Duodenal mucosa (tissue), 2 donors: Measurements from ENCODE around the gene TNFAIP8.

Source experiments
- H3K27ac ChIP-seq: one replicate; pipeline ENCODE4 v1.7.0; 2013; ENCODE audit warnings: low read depth, low read length
- H3K27me3 ChIP-seq, 2 donors: one replicate each; pipeline ENCODE4 v1.7.0; 2013; ENCODE audit warnings: low read length in 2 of 2, control low read depth in 1 of 2; ENCODE audit not compliant: insufficient read depth in 2 of 2, control insufficient read depth in 1 of 2
- H3K36me3 ChIP-seq, 2 donors: one replicate each; pipeline ENCODE4 v1.7.0; 2013; ENCODE audit warnings: low read length in 2 of 2, control low read depth in 1 of 2; ENCODE audit not compliant: insufficient read depth in 2 of 2, control insufficient read depth in 1 of 2
- H3K4me1 ChIP-seq, 2 donors: one replicate each; pipeline ENCODE4 v1.7.0; 2013; ENCODE audit warnings: low read length in 2 of 2, control low read depth in 1 of 2; ENCODE audit not compliant: insufficient read depth in 2 of 2, control insufficient read depth in 1 of 2
- H3K4me3 ChIP-seq, 2 donors: one replicate each; pipeline ENCODE4 v1.7.0; 2013; ENCODE audit warnings: low read length in 2 of 2, low read depth in 1 of 2
- H3K9ac ChIP-seq, 2 donors: one replicate each; pipeline ENCODE4 v1.7.0; 2013; ENCODE audit warnings: low read length in 2 of 2, low read depth in 1 of 2
- H3K9me3 ChIP-seq, 2 donors: one replicate each; pipeline ENCODE4 v1.7.0; 2013; ENCODE audit warnings: low read length in 2 of 2, control low read depth in 1 of 2; ENCODE audit not compliant: control insufficient read depth in 1 of 2

Gene TNFAIP8

DNA sequence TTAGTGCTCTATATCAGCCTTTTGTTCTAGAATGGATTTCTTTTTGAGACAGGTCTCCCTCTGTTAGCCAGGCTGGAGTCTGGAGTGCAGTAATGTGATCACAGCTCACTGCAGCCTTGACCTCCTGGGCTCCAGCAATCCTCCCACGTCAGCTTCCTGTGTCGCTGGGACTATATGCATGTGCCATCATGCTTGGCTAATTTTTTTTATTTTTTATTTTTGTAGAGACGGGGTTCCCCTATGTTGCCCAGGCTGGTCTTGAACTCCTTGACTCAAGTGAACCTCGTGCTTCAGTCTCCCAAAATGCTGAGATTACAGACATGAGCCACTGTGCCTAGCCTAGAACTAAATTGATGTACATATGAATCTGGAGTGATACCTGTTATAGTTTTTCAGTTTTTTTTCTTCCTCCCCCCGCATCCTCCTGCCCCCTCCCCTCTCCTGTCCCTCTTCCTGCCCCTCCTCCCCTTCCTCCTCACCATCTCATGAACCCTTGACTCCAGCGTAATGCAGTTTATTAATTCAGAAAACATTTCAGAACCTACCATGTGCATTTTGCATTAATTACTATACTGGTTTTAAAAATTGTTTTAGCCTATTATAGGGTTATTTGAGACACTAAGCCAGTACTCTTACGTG, 37.4 kb upstream of the TNFAIP8 start:
- Histone ChIP-seq H3K4me1 (peaks cover 6 to 18% of the 10 kb centered on the region in 2 donors), H3K9me3 (no peaks in the 10 kb centered on the region), H3K27ac (no peak overlapping the region)

DNA sequence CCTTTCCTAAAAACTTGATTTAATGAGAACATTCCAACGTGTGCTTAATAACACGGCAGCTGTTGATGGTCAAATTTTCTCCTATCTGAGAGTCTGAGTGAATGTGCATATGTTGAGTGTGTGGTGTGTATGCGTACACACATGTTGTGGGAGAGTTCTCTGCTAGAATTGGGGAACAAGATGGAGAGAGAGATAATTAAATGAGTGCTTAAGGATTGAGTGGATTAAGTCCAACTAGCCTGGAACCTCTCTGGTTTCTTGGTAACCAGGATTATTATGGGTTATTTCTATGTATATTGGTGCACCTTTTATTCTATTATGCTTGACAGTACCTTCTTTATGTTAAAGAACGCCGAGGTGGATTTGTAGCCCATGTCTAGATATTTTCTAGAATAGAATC, 36.4 kb upstream of the TNFAIP8 start:
- Histone ChIP-seq H3K9me3 (no peaks in the 10 kb centered on the region), H3K4me1 (peaks cover 8 to 11% of the 10 kb centered on the region in 2 donors), H3K36me3 (no peaks in the 10 kb centered on the region), H3K27ac (no peak overlapping the region), H3K27me3 (no peaks in the 10 kb centered on the region), H3K4me3 (no peak overlapping the region), H3K9ac (no peak overlapping the region)

More for the DNA sequence above, 37.4 kb upstream of the TNFAIP8 start:
- H3K9ac ChIP-seq = no peak overlapping the region
- no peaks in the 10 kb centered on the region for H3K27me3 ChIP-seq
- H3K36me3 ChIP-seq = no peaks in the 10 kb centered on the region
- no peak overlapping the region for H3K4me3 ChIP-seq

DNA sequence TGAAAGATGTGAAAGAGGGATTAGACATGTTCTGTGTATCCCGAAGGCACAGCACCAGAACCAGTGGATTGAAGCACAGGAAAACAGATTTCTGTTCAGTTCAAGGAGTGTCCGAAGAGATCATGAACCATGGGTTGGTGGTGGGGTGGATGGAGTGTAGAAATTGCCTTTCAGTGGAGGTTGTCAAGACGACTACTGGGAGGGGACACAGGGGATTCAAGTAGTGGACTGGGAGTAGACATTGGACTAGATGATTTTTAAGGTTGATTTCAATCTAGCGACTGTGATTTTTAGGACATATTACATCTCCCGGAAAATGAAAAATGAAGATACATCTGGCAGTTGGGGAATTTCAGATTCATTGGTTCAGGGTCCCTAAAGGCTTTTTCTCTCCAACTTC, 35.9 kb upstream of the TNFAIP8 start:
- Histone ChIP-seq H3K27me3 (no peaks in the 10 kb centered on the region), H3K4me3 (no peak overlapping the region), H3K27ac (no peak overlapping the region), H3K36me3 (no peaks in the 10 kb centered on the region), H3K9me3 (no peaks in the 10 kb centered on the region), H3K9ac (no peak overlapping the region), H3K4me1 (peaks cover 10 to 11% of the 10 kb centered on the region in 2 donors)

DNA sequence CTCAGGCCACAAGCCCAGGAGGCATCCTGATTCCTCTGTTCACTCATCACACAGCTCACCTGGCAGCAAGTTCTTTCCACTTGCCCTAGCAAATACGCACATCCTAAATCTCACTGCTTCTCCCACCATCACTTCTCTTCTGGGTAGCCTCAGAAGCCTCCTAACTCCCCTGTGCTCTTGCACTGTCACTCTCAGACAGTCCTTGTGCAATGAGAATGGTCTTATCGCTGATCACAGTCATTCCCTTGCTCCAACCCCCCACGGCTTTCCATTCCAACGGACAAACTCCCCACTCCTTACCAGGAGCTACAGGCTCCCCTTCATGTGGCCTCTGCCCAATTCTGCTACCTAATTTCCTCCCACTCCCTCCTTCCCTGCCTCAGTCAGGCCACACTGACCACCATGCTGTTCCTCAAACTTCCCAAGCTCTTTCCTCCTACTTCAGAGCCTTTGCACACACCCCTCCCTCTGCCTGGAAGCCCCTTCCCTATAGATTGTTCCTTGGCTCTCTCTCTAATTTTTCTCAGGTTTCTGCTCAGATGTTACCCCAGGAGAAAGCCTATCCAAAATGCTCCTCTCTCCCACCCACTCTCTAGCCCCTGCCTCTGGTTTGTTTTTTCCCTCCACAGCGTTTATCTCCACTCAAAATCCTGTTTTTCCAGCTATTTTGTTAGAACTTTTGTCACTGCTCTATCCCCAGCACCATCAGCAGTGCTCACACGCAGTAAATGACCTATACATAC, 34.1 kb upstream of the TNFAIP8 start:
- Histone ChIP-seq H3K9me3 (no peaks in the 10 kb centered on the region), H3K4me3 (no peak overlapping the region), H3K4me1 (peaks cover 5 to 13% of the 10 kb centered on the region in 2 donors), H3K36me3 (no peaks in the 10 kb centered on the region), H3K27me3 (no peaks in the 10 kb centered on the region), H3K9ac (no peak overlapping the region), H3K27ac (no peak overlapping the region)

DNA sequence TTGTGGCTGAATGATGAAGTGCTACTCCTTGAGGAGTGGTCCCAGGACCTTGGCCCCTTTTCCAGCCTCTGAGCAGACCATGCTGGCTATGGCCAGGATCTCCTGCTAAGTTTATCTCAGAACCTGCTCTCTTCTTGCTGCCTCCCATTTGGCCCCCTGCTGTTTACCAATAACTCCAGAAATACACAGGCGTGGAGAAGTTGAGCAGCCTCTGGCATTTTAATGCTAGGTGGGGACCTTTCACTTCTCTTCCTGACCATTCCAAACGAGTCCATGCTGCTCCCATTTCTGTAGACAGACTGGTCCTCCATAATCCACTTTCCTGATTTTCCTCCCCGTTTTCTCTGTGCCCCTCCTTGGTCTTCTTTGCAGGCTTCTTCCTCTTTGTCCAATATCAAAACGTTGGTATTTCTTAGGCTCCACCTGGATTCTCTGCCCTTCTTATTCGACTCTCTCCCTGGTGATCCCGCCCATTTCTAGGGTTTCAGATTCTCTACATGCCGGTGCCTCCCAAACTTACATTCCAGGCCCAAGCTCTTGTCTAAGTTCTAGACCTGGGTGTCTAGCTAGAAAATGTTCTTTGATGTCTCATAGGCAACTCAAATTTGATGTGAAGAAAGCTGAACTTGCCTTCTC, 33.4 kb upstream of the TNFAIP8 start:
- Histone ChIP-seq H3K9ac (no peak overlapping the region), H3K4me3 (no peak overlapping the region), H3K27me3 (no peaks in the 10 kb centered on the region), H3K27ac (no peak overlapping the region), H3K9me3 (no peaks in the 10 kb centered on the region), H3K4me1 (peaks cover 5 to 13% of the 10 kb centered on the region in 2 donors), H3K36me3 (no peaks in the 10 kb centered on the region)

DNA sequence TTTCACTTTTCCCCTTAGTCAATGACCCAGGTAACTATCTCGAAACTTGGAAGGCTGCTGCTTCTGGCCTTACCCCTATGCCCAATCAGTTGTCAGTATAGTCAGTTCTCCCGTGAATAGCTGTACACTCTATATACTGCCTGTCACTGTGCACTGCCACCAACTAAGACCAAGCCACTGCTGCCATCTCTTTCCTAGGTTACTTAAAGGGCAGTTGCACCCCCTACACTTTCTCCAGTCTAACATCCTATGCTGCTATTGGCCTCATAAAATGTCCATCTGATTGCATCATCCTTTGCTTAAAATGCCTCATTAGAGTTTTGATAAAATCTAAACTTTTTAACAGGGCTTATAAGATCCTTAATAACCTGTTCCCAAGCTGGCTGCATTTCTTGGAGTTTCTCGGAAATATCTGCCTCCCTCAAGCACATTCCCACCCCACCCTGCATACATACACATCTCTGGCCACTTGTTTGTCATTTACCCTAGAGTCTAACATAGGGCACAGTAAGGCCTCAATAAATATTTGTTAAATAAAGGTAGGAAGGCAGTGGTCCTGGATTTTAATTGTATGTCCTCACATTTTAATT, 32.8 kb upstream of the TNFAIP8 start:
- Histone ChIP-seq H3K27ac (no peak overlapping the region), H3K9me3 (no peaks in the 10 kb centered on the region), H3K9ac (no peak overlapping the region), H3K4me3 (no peak overlapping the region), H3K4me1 (peaks cover 5 to 15% of the 10 kb centered on the region in 2 donors), H3K27me3 (no peaks in the 10 kb centered on the region), H3K36me3 (no peaks in the 10 kb centered on the region)

DNA sequence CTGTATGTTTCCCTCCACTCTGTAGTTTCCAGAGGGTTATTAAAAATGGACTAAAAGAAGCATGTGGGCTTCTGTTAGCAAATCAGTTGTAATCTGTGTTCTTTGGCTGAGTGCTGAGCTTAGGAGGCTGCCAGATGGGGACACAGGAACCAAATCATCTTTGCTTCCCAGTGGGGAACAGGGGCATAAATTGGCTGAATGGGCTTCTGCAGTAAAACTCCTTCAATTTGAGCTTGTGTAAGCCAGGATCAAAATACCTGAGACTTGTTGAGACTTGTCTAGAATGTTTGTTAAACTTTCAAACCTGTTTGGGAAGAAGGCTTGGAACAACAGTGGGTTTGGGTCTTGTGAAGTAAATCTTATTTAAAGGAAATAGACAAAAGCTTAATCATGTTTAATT, 32.2 kb upstream of the TNFAIP8 start:
- H3K36me3 ChIP-seq = no peaks in the 10 kb centered on the region
- H3K27ac ChIP-seq = no peak overlapping the region
- no peaks in the 10 kb centered on the region for H3K9me3 ChIP-seq
- H3K27me3 ChIP-seq = no peaks in the 10 kb centered on the region
- no peak overlapping the region for H3K4me3 ChIP-seq
- H3K4me1 ChIP-seq = peaks cover 10 to 21% of the 10 kb centered on the region in 2 donors
- H3K9ac ChIP-seq = no peak overlapping the region

DNA sequence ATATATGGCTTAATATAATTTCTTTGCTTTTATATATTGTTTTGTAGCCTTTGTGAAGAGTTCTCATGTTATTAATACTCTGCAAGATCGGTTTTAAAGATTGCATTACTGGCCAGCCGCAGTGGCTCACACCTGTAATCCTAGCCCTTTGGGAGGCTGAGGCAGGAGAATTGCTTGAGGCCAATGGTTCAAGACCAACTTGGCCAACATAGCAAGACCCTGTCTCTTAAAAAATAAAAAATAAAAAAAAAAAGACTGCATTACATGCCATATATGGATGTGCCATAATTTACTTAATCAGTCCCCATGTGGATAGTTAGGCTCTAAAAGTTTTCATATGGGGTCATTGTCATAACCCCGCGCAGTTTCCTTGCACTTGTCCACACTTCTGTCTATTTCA, 31.0 kb upstream of the TNFAIP8 start:
- Histone ChIP-seq H3K9ac (no peak overlapping the region), H3K4me1 (peaks cover 20 to 32% of the 10 kb centered on the region in 2 donors), H3K27ac (no peak overlapping the region), H3K36me3 (no peaks in the 10 kb centered on the region), H3K4me3 (no peak overlapping the region), H3K27me3 (no peaks in the 10 kb centered on the region), H3K9me3 (no peaks in the 10 kb centered on the region)

DNA sequence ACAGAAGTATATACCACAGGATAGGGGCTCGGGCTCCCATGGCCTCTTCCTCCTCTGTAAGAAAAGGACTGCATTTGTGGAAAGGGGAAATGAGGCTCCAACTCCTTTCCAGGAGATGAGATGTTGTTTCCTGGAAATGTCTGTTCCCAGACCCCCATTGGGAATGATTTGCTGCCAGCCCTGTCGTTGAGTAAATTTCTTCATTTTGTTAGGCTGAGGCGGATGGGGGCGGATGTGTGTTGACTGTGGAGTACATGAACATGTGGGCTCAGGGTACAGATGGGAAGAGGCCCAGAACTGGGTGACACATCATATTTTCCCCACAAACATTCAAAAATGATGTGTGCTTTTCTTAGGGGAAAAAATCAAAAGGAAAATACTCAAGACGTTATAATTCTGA, 28.8 kb upstream of the TNFAIP8 start:
- H3K4me1 ChIP-seq = peaks cover 27 to 41% of the 10 kb centered on the region in 2 donors
- no peak overlapping the region for H3K9ac ChIP-seq
- H3K9me3 ChIP-seq = no peaks in the 10 kb centered on the region
- no peak overlapping the region for H3K4me3 ChIP-seq
- no peaks in the 10 kb centered on the region for H3K27me3 ChIP-seq
- H3K27ac ChIP-seq = no peak overlapping the region
- H3K36me3 ChIP-seq = no peaks in the 10 kb centered on the region
